ENCODE measurements around the gene SLC34A3.
"Not testable (repeated sequence)": the region's sequence is repeated elsewhere in the genome, so short reads cannot be mapped to it uniquely, and the experiment has no call there.

SLC34A3 gene

GRCh38 chr9:137234055-137234697 is 3.5 kb downstream of the SLC34A3 start:
- H3K4me1 ChIP-seq (ENCODE audit: insufficient read depth, low read length) = peaks cover 35% of the 10 kb centered on the region
- H3K27me3 ChIP-seq (ENCODE audit: control insufficient read depth in 1 of 2, insufficient read depth in 2 of 2, low read length in 2 of 2) = peaks cover 4 to 52% of the 10 kb centered on the region in 2 donors
- no peak overlapping the region for H3K4me3 ChIP-seq (ENCODE audit: low read depth in 1 of 2, low read length in 2 of 2)
- H3K9ac ChIP-seq (ENCODE audit: low read length) = no peak overlapping the region
- no peaks in the 10 kb centered on the region for H3K9me3 ChIP-seq (ENCODE audit: low read length)
- H3K27ac ChIP-seq (ENCODE audit: low read depth, low read length) = no peak overlapping the region
- peaks cover 5% of the 10 kb centered on the region for H3K36me3 ChIP-seq (ENCODE audit: insufficient read depth, low read length)

GRCh38 chr9:137234758-137235423 is 4.2 kb downstream of the SLC34A3 start:
- H3K4me1 ChIP-seq (ENCODE audit: insufficient read depth, low read length) = peaks cover 36% of the 10 kb centered on the region
- H3K9me3 ChIP-seq (ENCODE audit: low read length) = no peaks in the 10 kb centered on the region
- H3K9ac ChIP-seq (ENCODE audit: low read length) = no peak overlapping the region
- H3K4me3 ChIP-seq (ENCODE audit: low read depth in 1 of 2, low read length in 2 of 2) = no peak overlapping the region
- no peak overlapping the region for H3K27ac ChIP-seq (ENCODE audit: low read depth, low read length)
- peaks cover 5% of the 10 kb centered on the region for H3K36me3 ChIP-seq (ENCODE audit: insufficient read depth, low read length)
- peaks cover 4 to 45% of the 10 kb centered on the region in 2 donors for H3K27me3 ChIP-seq (ENCODE audit: control insufficient read depth in 1 of 2, insufficient read depth in 2 of 2, low read length in 2 of 2)

GRCh38 chr9:137235424-137236237 is 4.9 kb downstream of the SLC34A3 start:
- Histone ChIP-seq H3K4me1 (ENCODE audit: insufficient read depth, low read length) (peaks cover 36% of the 10 kb centered on the region), H3K9me3 (ENCODE audit: low read length) (no peaks in the 10 kb centered on the region), H3K36me3 (ENCODE audit: insufficient read depth, low read length) (peaks cover 5% of the 10 kb centered on the region), H3K9ac (ENCODE audit: low read length) (no peak overlapping the region), H3K4me3 (ENCODE audit: low read depth in 1 of 2, low read length in 2 of 2) (peak overlapping the region; percentile 16 to 55), H3K27me3 (ENCODE audit: control insufficient read depth in 1 of 2, insufficient read depth in 2 of 2, low read length in 2 of 2) (peaks cover 2 to 37% of the 10 kb centered on the region in 2 donors), H3K27ac (ENCODE audit: low read depth, low read length) (no peak overlapping the region)

GRCh38 chr9:137236238-137236935 is 5.7 kb downstream of the SLC34A3 start:
- no peak overlapping the region for H3K27ac ChIP-seq (ENCODE audit: low read depth, low read length)
- H3K4me1 ChIP-seq (ENCODE audit: insufficient read depth, low read length) = peaks cover 36% of the 10 kb centered on the region
- no peaks in the 10 kb centered on the region for H3K9me3 ChIP-seq (ENCODE audit: low read length)
- H3K27me3 ChIP-seq (ENCODE audit: control insufficient read depth in 1 of 2, insufficient read depth in 2 of 2, low read length in 2 of 2) = peaks cover 0 to 30% of the 10 kb centered on the region in 2 donors
- H3K4me3 ChIP-seq (ENCODE audit: low read depth in 1 of 2, low read length in 2 of 2) = peak overlapping the region; percentile 16 to 55
- H3K9ac ChIP-seq (ENCODE audit: low read length) = no peak overlapping the region
- H3K36me3 ChIP-seq (ENCODE audit: insufficient read depth, low read length) = peaks cover 5% of the 10 kb centered on the region

GRCh38 chr9:137236936-137237421 is 6.3 kb downstream of the SLC34A3 start:
- Histone ChIP-seq H3K9me3 (ENCODE audit: low read length) (no peaks in the 10 kb centered on the region), H3K36me3 (ENCODE audit: insufficient read depth, low read length) (peaks cover 5% of the 10 kb centered on the region), H3K4me1 (ENCODE audit: insufficient read depth, low read length) (peaks cover 36% of the 10 kb centered on the region), H3K27ac (ENCODE audit: low read depth, low read length) (no peak overlapping the region), H3K4me3 (ENCODE audit: low read depth in 1 of 2, low read length in 2 of 2) (no peak overlapping the region), H3K27me3 (ENCODE audit: control insufficient read depth in 1 of 2, insufficient read depth in 2 of 2, low read length in 2 of 2) (peaks cover 0 to 24% of the 10 kb centered on the region in 2 donors), H3K9ac (ENCODE audit: low read length) (no peak overlapping the region)

GRCh38 chr9:137237759-137238726 is 7.3 kb downstream of the SLC34A3 start:
- Histone ChIP-seq H3K9ac (ENCODE audit: low read length) (no peak overlapping the region), H3K36me3 (ENCODE audit: insufficient read depth, low read length) (peaks cover 14% of the 10 kb centered on the region), H3K27ac (ENCODE audit: low read depth, low read length) (no peak overlapping the region), H3K4me3 (ENCODE audit: low read depth in 1 of 2, low read length in 2 of 2) (no peak overlapping the region), H3K4me1 (ENCODE audit: insufficient read depth, low read length) (peaks cover 47% of the 10 kb centered on the region), H3K27me3 (ENCODE audit: control insufficient read depth in 1 of 2, insufficient read depth in 2 of 2, low read length in 2 of 2) (peaks cover 0 to 15% of the 10 kb centered on the region in 2 donors), H3K9me3 (ENCODE audit: low read length) (no peaks in the 10 kb centered on the region)

GRCh38 chr9:137239541-137240200 is 9.0 kb downstream of the SLC34A3 start:
- H3K27ac ChIP-seq (ENCODE audit: low read depth, low read length) = peak overlapping the region; percentile 97
- H3K4me1 ChIP-seq (ENCODE audit: insufficient read depth, low read length) = peaks cover 55% of the 10 kb centered on the region
- peaks cover 24% of the 10 kb centered on the region for H3K36me3 ChIP-seq (ENCODE audit: insufficient read depth, low read length)
- peak overlapping the region; percentile 49 to 93 for H3K4me3 ChIP-seq (ENCODE audit: low read depth in 1 of 2, low read length in 2 of 2)
- H3K9ac ChIP-seq (ENCODE audit: low read length); H3K9me3 ChIP-seq (ENCODE audit: low read length): not testable (repeated sequence)
- H3K27me3 ChIP-seq (ENCODE audit: control insufficient read depth in 1 of 2, insufficient read depth in 2 of 2, low read length in 2 of 2) = peaks cover 0 to 10% of the 10 kb centered on the region in 2 donors

- H3K9ac ChIP-seq (ENCODE audit: low read length) = no peak overlapping the region
- H3K4me3 ChIP-seq (ENCODE audit: low read depth in 1 of 2, low read length in 2 of 2) = peak overlapping the region; percentile 49 to 93
- peak overlapping the region; percentile 97 for H3K27ac ChIP-seq (ENCODE audit: low read depth, low read length)
- peaks cover 54% of the 10 kb centered on the region for H3K4me1 ChIP-seq (ENCODE audit: insufficient read depth, low read length)
- no peaks in the 10 kb centered on the region for H3K9me3 ChIP-seq (ENCODE audit: low read length)
- peaks cover 0 to 7% of the 10 kb centered on the region in 2 donors for H3K27me3 ChIP-seq (ENCODE audit: control insufficient read depth in 1 of 2, insufficient read depth in 2 of 2, low read length in 2 of 2)
- H3K36me3 ChIP-seq (ENCODE audit: insufficient read depth, low read length) = peaks cover 24% of the 10 kb centered on the region
These were observed 9.7 kb downstream of the SLC34A3 start for GRCh38 chr9:137240318-137240840.

- Histone ChIP-seq H3K9ac (ENCODE audit: low read length) (peak within 1 kb of the TSS; percentile 64), H3K27ac (ENCODE audit: low read depth, low read length) (peak within 1 kb of the TSS; percentile 97), H3K4me3 (ENCODE audit: low read depth in 1 of 2, low read length in 2 of 2) (peak within 1 kb of the TSS; percentile 60 to 93), H3K27me3 (ENCODE audit: control insufficient read depth in 1 of 2, insufficient read depth in 2 of 2, low read length in 2 of 2) (peaks cover 0 to under 1% of the 10 kb centered on the region in 2 donors), H3K9me3 (ENCODE audit: low read length) (no peaks in the 10 kb centered on the region), H3K36me3 (ENCODE audit: insufficient read depth, low read length) (peaks cover 24% of the 10 kb centered on the region), H3K4me1 (ENCODE audit: insufficient read depth, low read length) (peaks cover 48% of the 10 kb centered on the region)
These were observed 10.3 kb downstream of the SLC34A3 start, which contains the start of gene TUBB4B for GRCh38 chr9:137240841-137241489. TSS of gene TUBB4B (plus strand) at chr9:137241287. CDS start at chr9:137241361, 74 bp downstream.

Measured in muscle layer of colon (tissue), 2 donors.